Peyer's patch (tissue), 4 donors: Measurements from ENCODE around the gene SLC22A1. TPM values are rescaled to one million over a fixed set of nuclear protein-coding genes. Genes with fewer than 3 reads are reported as not detected.
"Not testable (repeated sequence)": the region's sequence is repeated elsewhere in the genome, so short reads cannot be mapped to it uniquely, and the experiment has no call there.

ENCODE experiments used
- DNase-seq, 3 donors: peaks; one replicate each; pipeline ENCODE4 v3.0.0-alpha.2; 2017 to 2019
- H3K27ac ChIP-seq, 4 donors: fragments of 200-600 bp; sonication (generic); one replicate each; pipeline ENCODE4 v1.5.1; 2016 to 2019
- H3K27me3 ChIP-seq, 2 donors: fragments of 200-600 bp; sonication (generic); one replicate each; pipeline ENCODE4 v1.5.1; 2019
- H3K36me3 ChIP-seq, 3 donors: fragments of 200-600 bp; sonication (generic); one replicate each; pipeline ENCODE4 v1.5.1; 2016 to 2019
- H3K4me1 ChIP-seq, 4 donors: fragments of 200-600 bp; sonication (generic); one replicate each; pipeline ENCODE4 v1.5.1; 2016 to 2019
- H3K4me3 ChIP-seq, 4 donors: fragments of 200-600 bp; sonication (generic); 1 replicate in 3 of 4; 2 replicates in 1 of 4; pipeline ENCODE4 v1.5.1; 2016 to 2019; ENCODE audit warnings: mild to moderate bottlenecking in 1 of 4
- H3K9me3 ChIP-seq, 4 donors: fragments of 200-600 bp; sonication (generic); one replicate each; pipeline ENCODE4 v1.5.1; 2016 to 2019; ENCODE audit warnings: mild to moderate bottlenecking in 1 of 4
- POLR2A ChIP-seq, 2 donors: fragments of 450-650 bp; IDR thresholded peaks; one replicate each; pipeline ENCODE4 v1.5.1; 2017; ENCODE audit warnings: antibody characterized with exemption in 2 of 2, mild to moderate bottlenecking in 2 of 2, moderate library complexity in 2 of 2
- total RNA-seq, 4 donors: library from RNA; depleted of rRNA; stranded (reverse); fragments of >200 nt; gene quantifications; one replicate each; pipeline ENCODE4 v1.1.0, GENCODE V29; 2016
- TF ChIP-seq, protein P1 (sequence below), 6 experiments: fragments of 450-650 bp in 4 of 6; fragments of 200-600 bp in 2 of 6; sonication (generic) in 1 of 6; IDR thresholded peaks; one replicate each; pipeline ENCODE4 v1.5.1; 2017 to 2019; ENCODE audit warnings: antibody characterized with exemption in 6 of 6, mild to moderate bottlenecking in 3 of 6, moderate library complexity in 1 of 6

SLC22A1 gene
- total RNA-seq, 4 donors from 2014 or later, result 1.1 to 8.2 (median 4.7) TPM; not detected in 1

DNA sequence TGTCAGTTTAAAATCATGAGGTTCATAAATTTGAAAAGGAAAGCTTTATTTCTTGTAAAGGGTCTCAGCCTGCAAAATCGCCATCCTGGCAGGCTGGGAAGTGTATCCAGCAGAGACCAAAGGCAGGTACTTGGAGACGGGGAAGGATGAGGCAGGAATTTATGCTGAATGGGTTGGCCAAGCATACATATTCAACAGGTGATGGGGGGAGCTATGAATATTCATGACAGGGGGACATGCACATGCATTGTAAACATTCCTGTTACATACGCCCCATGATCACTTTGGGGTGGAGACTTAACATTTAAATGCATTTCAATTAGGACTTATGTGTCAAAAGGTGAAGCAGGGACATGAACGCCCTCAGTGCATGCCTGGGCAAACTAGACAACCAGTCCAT is 9.8 kb upstream of the SLC22A1 start:
- no peak for DNase-seq
- peaks cover 0 to 6% (median 0%) of the 10 kb centered on the region in 3 donors for H3K36me3 ChIP-seq
- no peaks in the 10 kb centered on the region for H3K4me1 ChIP-seq
- H3K4me3 ChIP-seq, result no peak overlapping the region
- no peaks in the 10 kb centered on the region for H3K27me3 ChIP-seq
- H3K27ac ChIP-seq, result no peak overlapping the region
- no peak for TF ChIP-seq POLR2A (IDR thresholded peaks at IDR 0.05)
- TF ChIP-seq, protein P1, sequence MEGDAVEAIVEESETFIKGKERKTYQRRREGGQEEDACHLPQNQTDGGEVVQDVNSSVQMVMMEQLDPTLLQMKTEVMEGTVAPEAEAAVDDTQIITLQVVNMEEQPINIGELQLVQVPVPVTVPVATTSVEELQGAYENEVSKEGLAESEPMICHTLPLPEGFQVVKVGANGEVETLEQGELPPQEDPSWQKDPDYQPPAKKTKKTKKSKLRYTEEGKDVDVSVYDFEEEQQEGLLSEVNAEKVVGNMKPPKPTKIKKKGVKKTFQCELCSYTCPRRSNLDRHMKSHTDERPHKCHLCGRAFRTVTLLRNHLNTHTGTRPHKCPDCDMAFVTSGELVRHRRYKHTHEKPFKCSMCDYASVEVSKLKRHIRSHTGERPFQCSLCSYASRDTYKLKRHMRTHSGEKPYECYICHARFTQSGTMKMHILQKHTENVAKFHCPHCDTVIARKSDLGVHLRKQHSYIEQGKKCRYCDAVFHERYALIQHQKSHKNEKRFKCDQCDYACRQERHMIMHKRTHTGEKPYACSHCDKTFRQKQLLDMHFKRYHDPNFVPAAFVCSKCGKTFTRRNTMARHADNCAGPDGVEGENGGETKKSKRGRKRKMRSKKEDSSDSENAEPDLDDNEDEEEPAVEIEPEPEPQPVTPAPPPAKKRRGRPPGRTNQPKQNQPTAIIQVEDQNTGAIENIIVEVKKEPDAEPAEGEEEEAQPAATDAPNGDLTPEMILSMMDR (IDR thresholded peaks at IDR 0.05), result no peak
- no peaks in the 10 kb centered on the region for H3K9me3 ChIP-seq

DNA sequence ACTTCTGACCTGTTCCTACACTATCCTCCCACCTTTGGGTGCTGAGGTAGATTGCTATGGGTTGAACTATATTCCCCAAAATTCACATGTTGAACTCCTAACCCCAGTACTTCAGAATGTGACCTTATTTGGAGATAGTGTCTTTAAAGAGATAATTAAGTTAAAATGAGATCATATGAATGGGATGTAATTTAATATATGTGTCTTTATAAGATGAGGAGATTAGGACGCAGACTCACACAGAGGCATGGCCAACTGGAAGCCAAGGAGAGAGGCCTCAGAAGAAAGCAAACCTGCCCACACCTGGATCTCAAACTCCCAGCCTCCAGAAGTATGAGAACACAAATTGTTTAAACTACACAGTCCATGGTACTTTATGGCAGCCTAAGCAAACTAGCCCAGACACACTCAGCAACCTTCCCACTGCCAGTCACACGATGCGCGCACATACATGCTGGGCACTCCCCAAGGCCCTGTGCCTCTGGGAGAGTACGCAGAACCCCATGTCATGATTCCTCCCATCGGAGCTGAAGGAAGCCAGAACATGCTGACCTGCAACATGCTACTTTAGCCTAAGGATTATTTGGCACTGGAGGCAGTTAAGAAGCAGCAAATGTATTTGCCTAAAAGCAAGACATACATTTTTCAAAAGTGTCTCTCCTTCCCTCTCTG is 8.9 kb upstream of the SLC22A1 start:
- Histone ChIP-seq H3K9me3 (no peaks in the 10 kb centered on the region), H3K27ac (no peak overlapping the region), H3K4me1 (no peaks in the 10 kb centered on the region), H3K27me3 (no peaks in the 10 kb centered on the region), H3K4me3 (no peak overlapping the region), H3K36me3 (no peaks in the 10 kb centered on the region)
- TF ChIP-seq, protein P1 (IDR thresholded peaks at IDR 0.05), result no peak
- no peak for TF ChIP-seq POLR2A (IDR thresholded peaks at IDR 0.05)
- no peak for DNase-seq

DNA sequence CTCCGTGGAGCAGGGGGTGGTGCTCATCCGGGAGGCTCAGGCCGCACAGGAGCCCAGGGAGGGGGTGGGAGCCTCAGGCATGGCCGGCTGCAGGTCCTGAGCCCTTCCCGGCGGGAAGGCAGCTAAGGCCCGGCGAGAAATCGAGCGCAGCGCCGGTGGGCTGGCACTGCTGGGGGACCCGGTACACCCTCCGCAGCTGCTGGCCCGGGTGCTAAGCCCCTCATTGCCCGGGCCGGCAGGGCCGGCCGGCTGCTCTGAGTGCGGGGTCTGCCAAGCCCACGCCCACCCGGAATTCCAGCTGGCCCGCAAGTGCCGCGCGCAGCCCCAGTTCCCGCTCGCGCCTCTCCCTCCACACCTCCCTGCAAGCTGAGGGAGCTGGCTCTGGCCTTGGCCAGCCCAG is 7.1 kb upstream of the SLC22A1 start:
- H3K4me1 ChIP-seq, H3K27me3 ChIP-seq, H3K27ac ChIP-seq, H3K9me3 ChIP-seq, H3K36me3 ChIP-seq, DNase-seq, H3K4me3 ChIP-seq: not testable (repeated sequence)

DNA sequence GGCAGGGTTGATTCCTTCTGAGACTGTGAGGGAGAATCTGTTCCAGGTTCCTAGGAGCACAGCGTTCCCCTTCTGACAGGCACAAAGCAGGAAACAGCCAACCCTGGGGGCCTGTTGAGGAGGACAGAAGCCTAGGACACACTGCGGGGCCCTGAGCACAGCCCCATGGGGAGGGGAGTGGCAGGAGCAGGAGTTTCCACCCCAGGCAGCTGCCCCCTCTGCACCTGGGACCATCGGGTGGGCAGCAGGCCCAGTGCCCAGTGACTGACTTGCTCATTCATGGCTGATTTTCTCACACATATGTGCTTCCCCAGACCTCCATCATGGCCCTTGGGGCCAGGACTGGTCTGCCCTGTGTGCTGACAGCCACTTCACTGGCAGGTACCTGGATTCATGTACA is 6.2 kb upstream of the SLC22A1 start:
- TF ChIP-seq, protein P1 (IDR thresholded peaks at IDR 0.05), result no peak
- no peak for TF ChIP-seq POLR2A (IDR thresholded peaks at IDR 0.05)
- Histone ChIP-seq H3K4me1 (no peaks in the 10 kb centered on the region), H3K36me3 (no peaks in the 10 kb centered on the region), H3K9me3 (no peaks in the 10 kb centered on the region), H3K4me3 (no peak overlapping the region), H3K27me3 (no peaks in the 10 kb centered on the region), H3K27ac (no peak overlapping the region)
- DNase-seq, result no peak

DNA sequence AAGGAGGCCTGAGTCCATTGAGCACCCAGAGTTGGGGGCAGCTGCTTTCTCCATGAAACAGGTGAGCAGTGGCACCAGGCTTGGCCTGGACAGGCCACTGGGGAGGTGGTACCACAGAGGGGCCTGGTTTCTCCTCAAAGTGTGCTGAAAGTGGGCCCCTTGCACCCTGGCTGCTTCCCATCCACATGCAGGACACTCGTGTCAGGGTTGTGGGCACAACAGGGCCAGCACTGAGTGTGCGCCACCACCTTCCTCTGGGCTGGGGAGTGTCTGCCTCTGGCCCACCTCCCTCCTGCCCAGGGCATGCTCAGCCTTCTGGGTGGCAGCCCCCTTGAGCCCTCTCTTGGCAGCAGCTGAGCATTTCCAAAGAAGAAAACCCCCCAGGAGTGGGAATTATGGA is 5.2 kb upstream of the SLC22A1 start:
- TF ChIP-seq, protein P1 (IDR thresholded peaks at IDR 0.05), result no peak
- TF ChIP-seq POLR2A (IDR thresholded peaks at IDR 0.05), result no peak
- Histone ChIP-seq H3K27me3 (no peaks in the 10 kb centered on the region), H3K36me3 (no peaks in the 10 kb centered on the region), H3K4me1 (no peaks in the 10 kb centered on the region), H3K4me3 (no peak overlapping the region), H3K27ac (no peak overlapping the region), H3K9me3 (no peaks in the 10 kb centered on the region)
- DNase-seq, result no peak

DNA sequence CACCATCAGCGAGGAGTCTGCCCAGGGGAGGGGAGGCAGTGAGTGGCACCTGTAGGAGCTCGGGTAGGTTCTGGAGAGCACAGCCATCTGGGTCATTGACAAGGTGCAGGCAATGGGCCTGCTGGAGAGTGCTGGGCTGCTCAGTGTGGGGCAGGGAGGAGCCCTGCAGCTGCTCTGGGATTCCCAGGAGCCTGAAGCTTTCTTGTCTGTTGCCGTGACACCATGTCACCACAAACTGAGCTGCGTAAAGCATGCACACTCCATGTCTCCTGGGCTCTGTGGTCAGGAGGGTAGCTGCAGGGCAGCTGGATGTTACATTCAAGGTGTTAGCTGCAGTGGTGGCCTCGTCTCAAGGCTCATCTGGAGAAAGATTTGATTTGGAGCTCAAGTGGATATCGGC is 4.5 kb upstream of the SLC22A1 start:
- no peaks in the 10 kb centered on the region for H3K9me3 ChIP-seq
- TF ChIP-seq, protein P1 (IDR thresholded peaks at IDR 0.05), result no peak
- no peak for TF ChIP-seq POLR2A (IDR thresholded peaks at IDR 0.05)
- no peaks in the 10 kb centered on the region for H3K36me3 ChIP-seq
- DNase-seq, result no peak
- H3K27ac ChIP-seq, result no peak overlapping the region
- H3K4me1 ChIP-seq, result no peaks in the 10 kb centered on the region
- H3K4me3 ChIP-seq, result no peak overlapping the region
- no peaks in the 10 kb centered on the region for H3K27me3 ChIP-seq
